WI38 (cell line): ENCODE measurements around the gene CPT2.

Experiments used
- H3K4me3 ChIP-seq: 2 replicates; pipeline ENCODE4 v1.5.1; 2011; ENCODE audit warnings: low read depth, mild to moderate bottlenecking, control low read depth, low read length
- TF ChIP-seq, protein P1 (sequence below): IDR thresholded peaks from 2 replicates; pipeline ENCODE4 v1.5.1; 2012; ENCODE audit warnings: low read depth, mild to moderate bottlenecking, control low read depth, low read length

Gene CPT2

GRCh38 chr1:53156783-53157182, 39.8 kb upstream of the CPT2 start:
- TF ChIP-seq, protein P1, sequence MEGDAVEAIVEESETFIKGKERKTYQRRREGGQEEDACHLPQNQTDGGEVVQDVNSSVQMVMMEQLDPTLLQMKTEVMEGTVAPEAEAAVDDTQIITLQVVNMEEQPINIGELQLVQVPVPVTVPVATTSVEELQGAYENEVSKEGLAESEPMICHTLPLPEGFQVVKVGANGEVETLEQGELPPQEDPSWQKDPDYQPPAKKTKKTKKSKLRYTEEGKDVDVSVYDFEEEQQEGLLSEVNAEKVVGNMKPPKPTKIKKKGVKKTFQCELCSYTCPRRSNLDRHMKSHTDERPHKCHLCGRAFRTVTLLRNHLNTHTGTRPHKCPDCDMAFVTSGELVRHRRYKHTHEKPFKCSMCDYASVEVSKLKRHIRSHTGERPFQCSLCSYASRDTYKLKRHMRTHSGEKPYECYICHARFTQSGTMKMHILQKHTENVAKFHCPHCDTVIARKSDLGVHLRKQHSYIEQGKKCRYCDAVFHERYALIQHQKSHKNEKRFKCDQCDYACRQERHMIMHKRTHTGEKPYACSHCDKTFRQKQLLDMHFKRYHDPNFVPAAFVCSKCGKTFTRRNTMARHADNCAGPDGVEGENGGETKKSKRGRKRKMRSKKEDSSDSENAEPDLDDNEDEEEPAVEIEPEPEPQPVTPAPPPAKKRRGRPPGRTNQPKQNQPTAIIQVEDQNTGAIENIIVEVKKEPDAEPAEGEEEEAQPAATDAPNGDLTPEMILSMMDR: no peak
- no peak overlapping the region for H3K4me3 ChIP-seq

DNA sequence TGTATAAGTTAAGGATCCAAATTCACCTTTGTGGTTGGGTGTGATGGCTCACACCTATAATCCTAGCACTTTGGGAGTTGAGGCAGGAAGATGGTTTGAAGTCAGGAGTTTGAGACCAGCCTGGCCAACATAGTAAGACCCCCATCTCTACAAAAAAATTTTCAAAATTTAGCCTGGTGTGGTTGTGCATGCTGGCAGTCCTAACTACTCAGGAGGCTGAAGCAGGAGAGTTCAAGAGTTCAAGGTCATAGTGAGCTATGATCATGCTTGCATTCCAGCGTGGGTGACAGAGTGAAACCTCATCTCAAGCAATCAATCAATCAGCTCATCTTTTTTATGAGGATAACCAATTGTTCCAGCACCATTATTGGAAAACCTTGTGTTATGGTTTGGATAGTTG, 37.7 kb upstream of the CPT2 start:
- H3K4me3 ChIP-seq: no peak overlapping the region
- TF ChIP-seq, protein P1: no peak

DNA sequence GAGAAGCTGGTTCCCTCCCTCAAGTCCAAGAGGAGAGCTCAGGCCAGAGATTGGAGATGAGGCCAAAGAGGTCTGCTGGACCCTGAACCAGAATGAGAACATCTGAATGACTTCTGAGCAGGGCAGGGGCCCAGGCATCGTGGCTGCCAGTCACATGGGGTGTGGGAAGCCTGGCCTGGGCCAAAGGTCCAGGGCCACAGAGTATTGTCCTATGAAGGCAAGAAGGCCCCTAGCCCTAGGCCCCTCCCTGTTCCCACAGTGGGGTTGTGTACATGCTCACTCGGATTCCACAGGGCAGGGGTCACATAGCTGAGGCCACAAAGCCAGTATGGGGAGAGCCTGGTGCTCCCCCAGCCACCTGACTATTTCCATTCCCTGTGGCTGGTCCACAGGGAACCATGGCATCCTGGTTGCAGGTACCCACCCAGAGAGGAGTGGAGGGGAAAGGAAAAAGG, 35.7 kb upstream of the CPT2 start:
- no peak overlapping the region for H3K4me3 ChIP-seq
- TF ChIP-seq, protein P1: no peak

DNA sequence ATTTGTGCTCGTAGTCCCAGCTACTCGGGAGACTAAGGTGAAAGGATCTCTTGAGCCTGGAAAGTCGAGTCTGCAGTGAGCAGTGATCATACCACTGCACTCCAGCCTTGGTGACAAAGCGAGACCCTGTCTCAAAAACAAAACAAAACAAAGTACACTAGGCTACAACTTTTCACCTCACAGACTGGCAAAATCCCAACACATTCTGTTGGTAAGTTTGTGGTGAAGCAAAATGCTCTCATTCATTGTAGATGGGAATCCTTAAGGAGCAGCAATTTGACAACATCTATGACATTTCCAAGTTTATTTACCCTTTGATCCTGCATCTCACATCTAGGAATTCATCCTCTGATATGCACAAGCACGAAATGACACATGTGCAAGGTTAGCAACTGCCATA, 34.0 kb upstream of the CPT2 start:
- no peak overlapping the region for H3K4me3 ChIP-seq
- TF ChIP-seq, protein P1: no peak

GRCh38 chr1:53163291-53163768, 33.3 kb upstream of the CPT2 start:
- TF ChIP-seq, protein P1: no peak
- no peak overlapping the region for H3K4me3 ChIP-seq

- H3K4me3 ChIP-seq: no peak overlapping the region
- TF ChIP-seq, protein P1: no peak
Measured at GRCh38 chr1:53165408-53165961, 31.1 kb upstream of the CPT2 start.

DNA sequence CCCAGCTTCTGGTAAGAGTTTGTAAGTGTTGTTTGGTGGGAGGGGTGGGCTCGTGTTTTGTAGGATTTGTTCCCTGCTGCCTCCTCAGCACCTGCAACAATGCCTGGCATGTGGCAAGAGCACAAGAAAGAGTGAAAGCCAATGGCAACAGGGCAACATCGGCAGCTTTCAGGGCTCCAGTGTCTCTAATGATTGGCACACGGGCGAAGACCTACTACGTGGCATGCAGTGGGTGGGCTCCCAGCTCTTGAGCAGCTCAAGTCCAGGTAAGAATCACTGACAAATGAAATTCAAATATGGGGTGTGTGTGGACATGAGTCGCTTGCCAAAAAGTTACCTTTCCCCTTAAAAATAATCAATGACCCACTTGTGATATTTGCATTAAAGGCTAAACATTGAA, 30.3 kb upstream of the CPT2 start:
- H3K4me3 ChIP-seq: no peak overlapping the region
- TF ChIP-seq, protein P1: no peak
